ENCODE measurements around the gene UBTF. TPM values are rescaled to one million over a fixed set of nuclear protein-coding genes. Genes with fewer than 3 reads are reported as not detected.
A peak's percentile ranks its signal among the peaks of the same experiment; 100 is the strongest.

UBTF gene, protein sequence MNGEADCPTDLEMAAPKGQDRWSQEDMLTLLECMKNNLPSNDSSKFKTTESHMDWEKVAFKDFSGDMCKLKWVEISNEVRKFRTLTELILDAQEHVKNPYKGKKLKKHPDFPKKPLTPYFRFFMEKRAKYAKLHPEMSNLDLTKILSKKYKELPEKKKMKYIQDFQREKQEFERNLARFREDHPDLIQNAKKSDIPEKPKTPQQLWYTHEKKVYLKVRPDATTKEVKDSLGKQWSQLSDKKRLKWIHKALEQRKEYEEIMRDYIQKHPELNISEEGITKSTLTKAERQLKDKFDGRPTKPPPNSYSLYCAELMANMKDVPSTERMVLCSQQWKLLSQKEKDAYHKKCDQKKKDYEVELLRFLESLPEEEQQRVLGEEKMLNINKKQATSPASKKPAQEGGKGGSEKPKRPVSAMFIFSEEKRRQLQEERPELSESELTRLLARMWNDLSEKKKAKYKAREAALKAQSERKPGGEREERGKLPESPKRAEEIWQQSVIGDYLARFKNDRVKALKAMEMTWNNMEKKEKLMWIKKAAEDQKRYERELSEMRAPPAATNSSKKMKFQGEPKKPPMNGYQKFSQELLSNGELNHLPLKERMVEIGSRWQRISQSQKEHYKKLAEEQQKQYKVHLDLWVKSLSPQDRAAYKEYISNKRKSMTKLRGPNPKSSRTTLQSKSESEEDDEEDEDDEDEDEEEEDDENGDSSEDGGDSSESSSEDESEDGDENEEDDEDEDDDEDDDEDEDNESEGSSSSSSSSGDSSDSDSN
- 139 and 146 TPM in 2 replicates for total RNA-seq

DNA sequence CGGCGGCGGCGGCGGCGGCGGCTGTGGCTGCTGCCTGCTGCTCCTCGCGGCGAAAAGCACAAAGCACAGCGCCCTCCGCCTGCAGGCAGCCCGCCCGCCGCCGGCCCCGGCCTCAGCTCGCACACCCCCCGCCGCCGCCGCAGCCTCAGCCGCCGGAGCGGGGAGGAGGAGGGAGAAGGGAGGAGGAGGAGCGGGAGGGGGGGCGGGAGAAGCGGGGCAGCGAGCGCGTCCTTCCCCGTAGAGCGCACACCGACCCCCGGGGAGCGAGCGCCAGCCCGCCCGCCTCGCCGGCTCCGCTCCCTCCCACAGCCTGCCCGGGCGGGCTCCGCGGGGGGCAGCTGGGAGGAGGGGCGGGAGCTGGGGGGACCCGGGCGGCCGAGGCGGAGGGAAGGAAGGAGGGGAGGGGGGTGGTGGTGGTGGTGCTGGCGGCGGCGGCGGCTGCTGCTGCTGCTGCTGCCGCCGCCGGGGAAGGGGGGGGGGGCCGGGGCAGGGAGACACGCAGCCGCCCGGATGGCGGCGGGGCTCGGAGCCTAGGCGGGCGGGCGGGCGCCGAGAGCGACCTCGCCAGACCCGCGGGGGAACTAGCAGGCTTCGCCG, at the start of gene UBTF:
TSS of gene UBTF (minus strand) at position 60 of the 597 bp plus-strand sequence. CDS start 1,446 bp downstream, outside the sequence.
- CTCF ChIA-PET: interaction anchor here (1.0 to 6.7 kb wide), 6 partner anchors 10 to 132 kb away, joined by 3 to 35 read pairs (median 3); partner anchors contain the start of gene HDAC5
- DNase-seq (peak; percentile 69), ATAC-seq (ENCODE audit: low read depth) (peak; percentile 13)
- H3K4me3 Mint-ChIP-seq: peak within 1 kb of the TSS; percentile 94
- peaks cover 46% of the 10 kb centered on the region for H3K4me1 Mint-ChIP-seq
- peak within 1 kb of the TSS; percentile 95 for H3K27ac Mint-ChIP-seq
- TF ChIP-seq, protein P1, sequence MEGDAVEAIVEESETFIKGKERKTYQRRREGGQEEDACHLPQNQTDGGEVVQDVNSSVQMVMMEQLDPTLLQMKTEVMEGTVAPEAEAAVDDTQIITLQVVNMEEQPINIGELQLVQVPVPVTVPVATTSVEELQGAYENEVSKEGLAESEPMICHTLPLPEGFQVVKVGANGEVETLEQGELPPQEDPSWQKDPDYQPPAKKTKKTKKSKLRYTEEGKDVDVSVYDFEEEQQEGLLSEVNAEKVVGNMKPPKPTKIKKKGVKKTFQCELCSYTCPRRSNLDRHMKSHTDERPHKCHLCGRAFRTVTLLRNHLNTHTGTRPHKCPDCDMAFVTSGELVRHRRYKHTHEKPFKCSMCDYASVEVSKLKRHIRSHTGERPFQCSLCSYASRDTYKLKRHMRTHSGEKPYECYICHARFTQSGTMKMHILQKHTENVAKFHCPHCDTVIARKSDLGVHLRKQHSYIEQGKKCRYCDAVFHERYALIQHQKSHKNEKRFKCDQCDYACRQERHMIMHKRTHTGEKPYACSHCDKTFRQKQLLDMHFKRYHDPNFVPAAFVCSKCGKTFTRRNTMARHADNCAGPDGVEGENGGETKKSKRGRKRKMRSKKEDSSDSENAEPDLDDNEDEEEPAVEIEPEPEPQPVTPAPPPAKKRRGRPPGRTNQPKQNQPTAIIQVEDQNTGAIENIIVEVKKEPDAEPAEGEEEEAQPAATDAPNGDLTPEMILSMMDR (IDR thresholded peaks at IDR 0.05): no peak
- H3K36me3 Mint-ChIP-seq (ENCODE audit: low read depth): peaks cover 34% of the 10 kb centered on the region
- no peaks in the 10 kb centered on the region for H3K27me3 Mint-ChIP-seq
- intact Hi-C loops (cut with micrococcal nuclease): loop anchor here (2.0 to 5.0 kb wide), 2 partner anchors 58 to 79 kb away; partner anchors contain the start of gene HROB
- POLR2A ChIA-PET: interaction anchor here (0.7 to 10.5 kb wide), 17 partner anchors 10 to 852 kb away, joined by 3 to 241 read pairs (median 9); partner anchors contain the start of genes ATXN7L3, GPATCH8, GRN and HDAC5
- no peaks in the 10 kb centered on the region for H3K9me3 Mint-ChIP-seq

DNA sequence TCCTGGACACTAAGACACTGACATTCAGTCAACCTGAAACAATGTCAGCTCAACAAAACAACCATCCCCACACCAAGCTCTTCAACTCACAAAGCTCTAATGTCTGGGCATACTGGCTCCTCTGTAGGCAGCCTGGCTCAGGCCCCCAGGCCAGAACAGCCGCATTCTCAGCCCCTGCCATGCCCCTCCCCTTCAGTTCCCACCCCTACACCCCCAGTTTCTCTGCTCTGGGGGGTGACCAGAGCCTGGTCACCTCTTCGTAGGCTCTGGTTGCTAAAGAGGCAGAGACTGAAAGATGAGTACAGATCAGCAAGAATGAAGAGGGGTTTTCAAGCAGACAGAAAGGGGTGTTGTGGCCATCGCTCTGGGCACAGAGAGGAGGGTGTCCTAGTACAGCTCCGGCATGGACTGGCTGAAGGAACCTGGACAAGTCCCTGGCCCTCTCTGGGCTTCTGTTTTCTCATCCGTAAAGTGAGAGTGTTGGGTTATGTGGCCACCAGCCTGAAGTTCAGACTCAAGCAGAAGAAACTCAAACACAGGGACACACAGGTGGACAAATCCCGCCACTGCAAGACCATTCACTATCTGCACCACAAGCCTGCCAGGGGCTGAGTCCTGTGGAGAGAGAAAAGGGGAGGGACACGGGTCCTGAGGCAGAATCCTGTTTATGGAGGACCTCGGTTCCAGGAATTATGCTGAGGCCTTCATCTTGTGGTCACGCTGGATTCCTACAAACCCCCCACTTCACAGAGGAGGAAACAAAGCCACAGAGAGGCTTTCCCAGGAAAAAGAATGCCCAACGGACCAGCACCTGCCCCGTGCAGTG, 49.4 kb upstream of the UBTF start:
- H3K4me3 Mint-ChIP-seq: no peak overlapping the region
- H3K27ac Mint-ChIP-seq: no peak overlapping the region
- CTCF ChIA-PET: no interaction called here
- ATAC-seq (ENCODE audit: low read depth) (no peak), DNase-seq (no peak)
- intact Hi-C loops (cut with micrococcal nuclease): no loop called here
- POLR2A ChIA-PET: interaction anchor here (0.6 kb wide), 1 partner anchor 199 kb away, joined by 5 read pairs; no protein-coding TSS in a partner anchor
- H3K27me3 Mint-ChIP-seq: peaks cover 12% of the 10 kb centered on the region
- no peaks in the 10 kb centered on the region for H3K4me1 Mint-ChIP-seq
- TF ChIP-seq, protein P1 (IDR thresholded peaks at IDR 0.05): no peak
- H3K36me3 Mint-ChIP-seq (ENCODE audit: low read depth): no peaks in the 10 kb centered on the region
- H3K9me3 Mint-ChIP-seq: no peaks in the 10 kb centered on the region

DNA sequence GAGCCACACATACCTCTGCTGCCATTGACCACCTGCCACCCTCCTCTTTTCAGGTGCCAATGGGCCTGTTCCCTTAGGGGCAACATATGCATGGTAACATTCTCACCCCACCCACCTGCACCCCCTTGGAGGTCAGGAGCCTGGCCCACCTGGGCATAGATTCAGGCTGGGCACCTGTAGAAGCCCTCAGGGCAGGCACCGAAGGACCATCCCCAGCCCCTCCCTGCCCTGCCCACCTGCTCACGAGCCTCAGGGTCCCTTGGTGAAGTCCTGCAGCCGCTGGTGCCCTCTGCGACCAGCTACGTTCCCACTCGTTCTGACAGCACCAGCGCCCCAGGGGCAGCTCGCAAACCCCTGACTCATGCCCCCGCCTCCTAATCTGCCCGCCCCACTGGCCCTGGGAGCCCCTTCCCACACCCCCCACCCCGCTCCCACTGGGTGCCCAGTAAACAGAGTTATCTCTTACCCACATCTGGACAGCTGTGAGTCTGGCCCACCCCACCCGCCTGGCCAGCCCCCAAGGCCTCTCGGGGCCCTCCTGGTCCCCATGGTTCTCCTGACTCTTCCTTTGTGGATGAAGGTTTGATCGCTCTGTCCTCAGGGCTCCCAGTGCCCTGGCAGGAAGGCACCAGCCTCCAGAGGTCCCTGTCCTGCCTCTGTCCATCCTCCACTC, 48.5 kb upstream of the UBTF start, which contains the start of gene SLC4A1:
TSS of gene SLC4A1 (minus strand) at position 318 of the 673 bp plus-strand sequence. CDS start 5,269 bp downstream, outside the sequence.
- TF ChIP-seq, protein P1 (IDR thresholded peaks at IDR 0.05): no peak
- no peak for DNase-seq
- H3K36me3 Mint-ChIP-seq (ENCODE audit: low read depth): no peaks in the 10 kb centered on the region
- peaks cover 10% of the 10 kb centered on the region for H3K27me3 Mint-ChIP-seq
- H3K27ac Mint-ChIP-seq: no peak within 1 kb of the TSS
- no peak for ATAC-seq (ENCODE audit: low read depth)
- no peaks in the 10 kb centered on the region for H3K4me1 Mint-ChIP-seq
- H3K9me3 Mint-ChIP-seq: no peaks in the 10 kb centered on the region
- POLR2A ChIA-PET: no interaction called here
- CTCF ChIA-PET: no interaction called here
- intact Hi-C loops (cut with micrococcal nuclease): no loop called here
- no peak within 1 kb of the TSS for H3K4me3 Mint-ChIP-seq

DNA sequence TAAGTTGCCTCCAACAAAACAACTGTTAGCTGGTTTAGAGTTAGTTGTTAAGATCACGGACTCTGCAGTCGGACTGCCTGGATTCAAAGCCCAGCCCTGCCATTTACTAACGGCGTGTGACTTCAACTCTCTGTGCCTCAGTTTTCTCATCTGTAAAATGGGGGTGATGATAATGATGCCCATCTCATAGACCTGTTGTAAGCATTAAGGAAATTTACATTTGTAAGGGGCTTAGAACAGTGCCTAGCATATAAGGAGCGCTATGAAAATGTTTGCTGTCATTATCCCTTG, 47.6 kb upstream of the UBTF start:
- DNase-seq (no peak), ATAC-seq (ENCODE audit: low read depth) (no peak)
- Mint-ChIP-seq H3K9me3 (no peaks in the 10 kb centered on the region), H3K36me3 (ENCODE audit: low read depth) (no peaks in the 10 kb centered on the region), H3K27ac (no peak overlapping the region), H3K4me3 (no peak overlapping the region), H3K4me1 (no peaks in the 10 kb centered on the region), H3K27me3 (peaks cover 5% of the 10 kb centered on the region)
- ChIA-PET POLR2A (no interaction called here), CTCF (no interaction called here)
- intact Hi-C loops (cut with micrococcal nuclease): no loop called here
- TF ChIP-seq, protein P1 (IDR thresholded peaks at IDR 0.05): no peak
